ENCODE measurements around the gene ABCA3.

The ABCA3 gene

DNA sequence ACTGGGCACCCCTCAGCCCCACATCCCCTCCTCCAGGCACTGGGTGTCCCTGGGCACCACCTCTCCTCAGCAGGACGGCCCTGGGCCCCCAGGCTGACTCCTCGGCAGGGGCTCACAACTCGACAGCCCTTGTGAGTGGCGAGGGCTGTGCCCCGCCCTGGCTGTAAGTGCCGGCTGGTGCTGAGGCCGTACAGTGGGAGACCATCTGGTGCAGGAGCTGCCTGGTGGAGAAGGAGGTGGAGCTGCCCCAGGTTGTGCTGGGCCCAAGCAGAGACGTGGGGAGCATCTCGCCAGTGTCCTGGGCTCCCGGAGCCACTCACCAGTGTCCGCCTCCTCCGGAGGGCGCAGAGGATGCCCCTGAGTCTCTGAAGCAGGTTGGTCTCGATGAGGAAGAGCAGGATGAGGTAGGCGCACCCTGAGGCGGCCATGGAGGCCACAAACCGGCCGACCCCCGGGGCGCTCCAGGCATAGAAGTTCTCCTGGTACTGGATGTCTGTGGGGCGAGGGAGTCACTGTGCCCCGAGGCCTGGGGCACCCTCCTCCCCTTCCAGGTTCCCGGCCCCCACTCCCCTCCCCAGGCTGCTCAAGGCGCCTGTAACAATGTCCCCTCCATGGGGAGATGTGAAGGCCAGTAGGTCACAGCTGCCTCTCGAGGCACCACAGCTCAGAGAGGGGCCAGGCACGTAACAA, 57.5 kb downstream of the ABCA3 start:
- DNase-seq: no peak
- H3K4me3 ChIP-seq: no peak overlapping the region
- no peaks in the 10 kb centered on the region for H3K27me3 ChIP-seq
- H3K4me1 ChIP-seq: no peaks in the 10 kb centered on the region
- no peak overlapping the region for H3K27ac ChIP-seq
- intact Hi-C loops (cut with DNase I; ENCODE audit: low total_unique reads): no loop called here
- no peaks in the 10 kb centered on the region for H3K9me3 ChIP-seq
- H3K36me3 ChIP-seq: peaks cover 14 to 86% (median 64%) of the 10 kb centered on the region in 3 donors
- TF ChIP-seq, protein P1, sequence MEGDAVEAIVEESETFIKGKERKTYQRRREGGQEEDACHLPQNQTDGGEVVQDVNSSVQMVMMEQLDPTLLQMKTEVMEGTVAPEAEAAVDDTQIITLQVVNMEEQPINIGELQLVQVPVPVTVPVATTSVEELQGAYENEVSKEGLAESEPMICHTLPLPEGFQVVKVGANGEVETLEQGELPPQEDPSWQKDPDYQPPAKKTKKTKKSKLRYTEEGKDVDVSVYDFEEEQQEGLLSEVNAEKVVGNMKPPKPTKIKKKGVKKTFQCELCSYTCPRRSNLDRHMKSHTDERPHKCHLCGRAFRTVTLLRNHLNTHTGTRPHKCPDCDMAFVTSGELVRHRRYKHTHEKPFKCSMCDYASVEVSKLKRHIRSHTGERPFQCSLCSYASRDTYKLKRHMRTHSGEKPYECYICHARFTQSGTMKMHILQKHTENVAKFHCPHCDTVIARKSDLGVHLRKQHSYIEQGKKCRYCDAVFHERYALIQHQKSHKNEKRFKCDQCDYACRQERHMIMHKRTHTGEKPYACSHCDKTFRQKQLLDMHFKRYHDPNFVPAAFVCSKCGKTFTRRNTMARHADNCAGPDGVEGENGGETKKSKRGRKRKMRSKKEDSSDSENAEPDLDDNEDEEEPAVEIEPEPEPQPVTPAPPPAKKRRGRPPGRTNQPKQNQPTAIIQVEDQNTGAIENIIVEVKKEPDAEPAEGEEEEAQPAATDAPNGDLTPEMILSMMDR (IDR thresholded peaks at IDR 0.05): no peak

DNA sequence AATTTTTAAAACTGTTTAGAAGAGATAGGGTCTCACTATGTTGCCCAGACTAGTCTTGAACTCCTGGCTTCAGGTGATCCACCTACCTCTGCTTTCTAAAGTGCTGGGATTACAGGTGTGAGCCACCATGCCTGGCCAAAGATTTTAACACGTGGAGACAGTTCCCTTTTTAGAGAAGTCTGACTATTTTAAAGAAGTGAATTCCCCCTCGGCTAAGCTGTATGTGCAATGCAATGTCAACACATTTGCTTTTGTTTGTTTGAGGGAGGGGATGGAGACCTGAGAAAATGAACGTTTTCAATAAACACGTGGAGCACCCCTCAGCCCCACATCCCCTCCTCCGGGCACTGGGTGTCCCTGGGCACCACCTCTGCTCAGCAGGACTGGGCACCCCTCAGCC, 58.3 kb downstream of the ABCA3 start:
- Histone ChIP-seq H3K4me3 (no peak overlapping the region), H3K9me3 (no peaks in the 10 kb centered on the region), H3K4me1 (no peaks in the 10 kb centered on the region), H3K27ac (no peak overlapping the region), H3K27me3 (no peaks in the 10 kb centered on the region), H3K36me3 (peaks cover 14 to 86% (median 64%) of the 10 kb centered on the region in 3 donors)
- DNase-seq: no peak
- TF ChIP-seq, protein P1 (IDR thresholded peaks at IDR 0.05): no peak
- intact Hi-C loops (cut with DNase I; ENCODE audit: low total_unique reads): no loop called here

DNA sequence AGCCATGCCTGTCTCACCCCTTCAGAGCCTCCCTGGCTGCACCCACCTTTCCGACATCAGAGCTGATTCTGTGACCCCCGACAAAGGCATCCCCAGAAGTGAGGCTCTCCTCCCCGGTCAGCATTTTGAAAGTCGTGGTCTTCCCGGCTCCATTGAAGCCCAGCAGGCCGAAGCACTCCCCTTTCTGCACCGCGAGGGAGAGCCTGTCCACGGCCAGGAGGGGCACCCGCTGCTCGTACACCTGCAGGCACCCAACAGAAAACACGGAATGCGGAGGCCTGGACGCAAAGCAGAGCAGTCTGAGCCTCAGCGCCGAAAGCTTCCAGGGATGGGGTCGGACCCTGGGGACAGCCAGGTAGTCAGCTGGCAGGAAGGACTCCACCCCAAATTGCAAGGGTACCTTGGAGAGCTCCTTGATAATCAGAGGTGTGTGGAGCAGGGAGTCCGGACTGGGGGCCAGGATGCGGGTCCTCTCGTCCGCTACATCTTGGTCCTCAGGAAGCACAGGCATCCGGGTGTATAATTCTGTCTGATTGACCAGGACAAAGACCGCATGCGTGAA, 59.5 kb downstream of the ABCA3 start:
- TF ChIP-seq, protein P1 (IDR thresholded peaks at IDR 0.05): no peak
- H3K36me3 ChIP-seq: peaks cover 14 to 82% (median 61%) of the 10 kb centered on the region in 3 donors
- intact Hi-C loops (cut with DNase I; ENCODE audit: low total_unique reads): no loop called here

DNA sequence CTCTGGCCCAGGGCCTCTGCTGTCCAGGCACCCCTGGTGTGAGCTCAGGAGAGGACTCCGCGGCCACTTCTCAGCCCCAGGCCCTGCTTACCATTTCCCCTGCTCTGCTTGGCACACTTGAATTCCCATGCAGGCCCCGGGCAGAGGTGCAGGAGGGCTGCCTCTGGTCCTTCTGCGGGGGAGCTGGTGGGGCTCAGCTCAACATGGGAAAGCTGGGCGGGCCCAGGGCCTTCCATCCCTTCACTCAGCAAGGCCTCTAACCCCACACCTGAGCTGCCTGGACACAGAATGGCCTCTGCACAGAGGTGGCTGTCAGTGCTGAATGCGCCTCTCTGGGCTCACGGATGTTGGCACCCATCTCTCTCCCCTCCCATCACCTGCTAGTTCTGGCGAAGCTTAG, 60.1 kb downstream of the ABCA3 start:
- intact Hi-C loops (cut with DNase I; ENCODE audit: low total_unique reads): no loop called here
- no peak overlapping the region for H3K4me3 ChIP-seq
- no peak for DNase-seq
- no peaks in the 10 kb centered on the region for H3K4me1 ChIP-seq
- no peaks in the 10 kb centered on the region for H3K9me3 ChIP-seq
- H3K36me3 ChIP-seq: peaks cover 14 to 82% (median 62%) of the 10 kb centered on the region in 3 donors
- no peak overlapping the region for H3K27ac ChIP-seq
- TF ChIP-seq, protein P1 (IDR thresholded peaks at IDR 0.05): no peak
- no peaks in the 10 kb centered on the region for H3K27me3 ChIP-seq

More for the DNA sequence above, 59.5 kb downstream of the ABCA3 start:
- Histone ChIP-seq H3K4me3 (no peak overlapping the region), H3K4me1 (no peaks in the 10 kb centered on the region), H3K27ac (no peak overlapping the region), H3K27me3 (no peaks in the 10 kb centered on the region), H3K9me3 (no peaks in the 10 kb centered on the region)
- DNase-seq: no peak

- H3K4me1 ChIP-seq: no peaks in the 10 kb centered on the region
- H3K27ac ChIP-seq: no peak overlapping the region
- DNase-seq: no peak
- no peaks in the 10 kb centered on the region for H3K9me3 ChIP-seq
- H3K36me3 ChIP-seq: peaks cover 7 to 70% (median 49%) of the 10 kb centered on the region in 3 donors
- H3K4me3 ChIP-seq: no peak overlapping the region
- intact Hi-C loops (cut with DNase I; ENCODE audit: low total_unique reads): no loop called here
- no peaks in the 10 kb centered on the region for H3K27me3 ChIP-seq
- TF ChIP-seq, protein P1 (IDR thresholded peaks at IDR 0.05): no peak
Observed at GRCh38 chr16:2278956-2279800, 61.4 kb downstream of the ABCA3 start.

All from tibial artery (tissue), 4 donors.